Neural crest cell (in vitro differentiated cells): ENCODE data around the gene GPRIN3. TPM values are rescaled to one million over a fixed set of nuclear protein-coding genes. Genes with fewer than 3 reads are reported as not detected.

Source experiments
- DNase-seq: peaks from one replicate; pipeline ENCODE4 v3.0.0; 2021; ENCODE audit warnings: low read depth, mixed read lengths, low spot score
- H3K27ac Mint-ChIP-seq: one replicate; pipeline ENCODE4 v1.8.0; 2021; ENCODE audit warnings: mild to moderate bottlenecking, mixed read lengths; ENCODE audit not compliant: unreplicated experiment
- H3K27me3 Mint-ChIP-seq: 2 replicates; pipeline ENCODE4 v1.8.0; 2021; ENCODE audit warnings: low read depth, mild to moderate bottlenecking, mixed read lengths
- H3K36me3 Mint-ChIP-seq: 2 replicates; pipeline ENCODE4 v1.8.0; 2021; ENCODE audit warnings: low read depth, mild to moderate bottlenecking, mixed read lengths
- H3K4me1 Mint-ChIP-seq: 2 replicates; pipeline ENCODE4 v1.8.0; 2021; ENCODE audit warnings: mixed read lengths
- H3K4me3 Mint-ChIP-seq: one replicate; pipeline ENCODE4 v1.8.0; 2021; ENCODE audit warnings: mild to moderate bottlenecking, mixed read lengths
- H3K9me3 Mint-ChIP-seq: 2 replicates; pipeline ENCODE4 v1.8.0; 2021; ENCODE audit warnings: mixed read lengths
- total RNA-seq: library from RNA; stranded (reverse); gene quantifications from 2 replicates; pipeline ENCODE4 v1.2.1, GENCODE V29; 2021
- TF ChIP-seq, protein P1 (sequence below): fragments of 200-600 bp; sonication (generic); conservative IDR thresholded peaks from 2 replicates; pipeline ENCODE4 v1.5.0; 2021; ENCODE audit warnings: antibody characterized with exemption, mild to moderate bottlenecking

Gene GPRIN3
- total RNA-seq, 1 donor from 2014 or later: 0.70 TPM

DNA sequence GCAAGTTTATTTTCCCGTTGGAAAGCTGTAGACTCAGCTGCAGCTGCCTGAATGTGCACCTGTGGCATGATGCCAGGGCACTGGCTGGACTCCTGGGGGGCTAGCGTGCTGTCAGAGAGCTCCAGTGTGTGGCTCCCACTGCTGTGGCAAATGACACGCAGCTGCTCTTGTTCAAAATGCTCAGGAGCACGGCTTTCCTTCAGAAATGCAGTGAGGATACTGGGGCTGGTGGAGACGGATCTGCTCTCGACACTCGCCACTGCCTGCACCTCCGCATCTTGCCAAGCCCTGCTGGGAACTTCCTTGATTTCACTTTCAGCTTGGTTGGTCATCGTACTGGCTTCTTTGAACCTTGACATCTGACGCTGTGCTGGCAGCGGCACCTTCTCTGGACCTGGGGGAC lies 58.7 kb downstream of the GPRIN3 start:
- TF ChIP-seq, protein P1, sequence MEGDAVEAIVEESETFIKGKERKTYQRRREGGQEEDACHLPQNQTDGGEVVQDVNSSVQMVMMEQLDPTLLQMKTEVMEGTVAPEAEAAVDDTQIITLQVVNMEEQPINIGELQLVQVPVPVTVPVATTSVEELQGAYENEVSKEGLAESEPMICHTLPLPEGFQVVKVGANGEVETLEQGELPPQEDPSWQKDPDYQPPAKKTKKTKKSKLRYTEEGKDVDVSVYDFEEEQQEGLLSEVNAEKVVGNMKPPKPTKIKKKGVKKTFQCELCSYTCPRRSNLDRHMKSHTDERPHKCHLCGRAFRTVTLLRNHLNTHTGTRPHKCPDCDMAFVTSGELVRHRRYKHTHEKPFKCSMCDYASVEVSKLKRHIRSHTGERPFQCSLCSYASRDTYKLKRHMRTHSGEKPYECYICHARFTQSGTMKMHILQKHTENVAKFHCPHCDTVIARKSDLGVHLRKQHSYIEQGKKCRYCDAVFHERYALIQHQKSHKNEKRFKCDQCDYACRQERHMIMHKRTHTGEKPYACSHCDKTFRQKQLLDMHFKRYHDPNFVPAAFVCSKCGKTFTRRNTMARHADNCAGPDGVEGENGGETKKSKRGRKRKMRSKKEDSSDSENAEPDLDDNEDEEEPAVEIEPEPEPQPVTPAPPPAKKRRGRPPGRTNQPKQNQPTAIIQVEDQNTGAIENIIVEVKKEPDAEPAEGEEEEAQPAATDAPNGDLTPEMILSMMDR: no peak
- no peaks in the 10 kb centered on the region for H3K27me3 Mint-ChIP-seq
- H3K36me3 Mint-ChIP-seq: no peaks in the 10 kb centered on the region
- peaks cover 21% of the 10 kb centered on the region for H3K4me1 Mint-ChIP-seq
- H3K4me3 Mint-ChIP-seq: no peak overlapping the region
- H3K9me3 Mint-ChIP-seq: no peaks in the 10 kb centered on the region
- DNase-seq: no peak
- no peak overlapping the region for H3K27ac Mint-ChIP-seq

DNA sequence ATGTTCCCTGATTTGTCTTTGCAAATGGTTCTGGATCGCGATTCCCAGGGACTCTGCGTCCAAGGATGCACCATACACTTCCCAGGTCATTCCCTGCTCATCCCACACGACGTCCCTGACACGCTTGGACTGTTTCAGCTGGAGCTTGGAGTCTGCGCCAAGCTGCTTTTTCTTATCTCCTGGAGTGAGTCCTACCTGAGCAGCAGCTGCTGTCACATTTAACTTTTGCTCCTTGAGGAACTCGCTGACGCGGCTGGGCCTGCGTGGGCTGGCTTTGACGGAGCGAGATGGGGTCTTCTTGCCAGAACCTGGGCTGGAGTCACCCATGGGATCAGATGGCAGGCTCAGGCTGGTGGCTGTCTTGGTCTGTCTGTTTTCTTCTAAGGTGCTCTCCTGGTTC lies 59.6 kb downstream of the GPRIN3 start:
- TF ChIP-seq, protein P1: no peak
- Mint-ChIP-seq H3K27ac (no peak overlapping the region), H3K4me1 (peaks cover 12% of the 10 kb centered on the region), H3K4me3 (no peak overlapping the region), H3K9me3 (no peaks in the 10 kb centered on the region), H3K36me3 (no peaks in the 10 kb centered on the region), H3K27me3 (no peaks in the 10 kb centered on the region)
- DNase-seq: no peak

DNA sequence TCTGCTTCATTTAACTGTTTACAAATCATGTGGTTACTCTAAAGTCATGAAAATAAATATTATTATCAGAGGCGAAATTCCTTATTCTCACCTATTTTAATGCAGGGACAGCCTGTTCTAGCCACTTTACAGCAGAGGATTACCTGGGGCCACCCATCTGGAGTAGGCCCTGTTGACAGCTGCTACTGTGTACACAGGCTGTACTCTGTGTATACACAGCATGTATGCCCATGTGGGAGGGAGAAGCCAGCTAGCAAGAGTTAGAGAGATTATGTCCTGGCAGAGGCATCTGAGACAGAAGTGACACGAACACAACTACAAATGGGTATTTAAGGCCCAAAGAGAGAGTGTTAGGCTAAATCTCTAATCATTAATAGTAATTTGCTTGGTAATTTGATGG lies 62.1 kb downstream of the GPRIN3 start:
- TF ChIP-seq, protein P1: no peak
- Mint-ChIP-seq H3K9me3 (no peaks in the 10 kb centered on the region), H3K4me3 (no peak overlapping the region), H3K36me3 (no peaks in the 10 kb centered on the region), H3K27ac (no peak overlapping the region), H3K4me1 (no peaks in the 10 kb centered on the region), H3K27me3 (no peaks in the 10 kb centered on the region)
- no peak for DNase-seq

DNA sequence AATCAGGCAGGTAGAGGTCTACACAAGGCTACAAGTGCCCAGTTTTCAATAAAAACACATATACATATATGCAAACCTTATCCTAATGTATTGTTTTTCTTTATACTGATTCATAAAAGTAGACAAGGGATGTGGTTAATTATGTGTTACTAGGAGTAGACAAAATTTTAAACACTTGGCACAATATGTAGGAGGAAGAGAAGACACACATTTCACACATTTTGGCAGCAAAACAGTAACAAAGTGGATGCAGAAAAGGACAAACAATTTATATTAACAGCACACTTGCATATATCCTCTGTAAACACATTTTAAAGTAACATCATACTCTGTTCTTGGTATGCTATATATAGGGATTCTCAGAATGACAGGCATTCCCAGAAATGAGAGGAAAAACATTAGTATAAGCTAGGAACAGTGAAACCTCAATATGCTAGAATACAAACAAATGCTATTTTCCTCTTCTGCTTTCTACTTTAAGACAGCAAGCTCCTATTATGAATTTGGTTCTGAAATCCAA lies 63.8 kb downstream of the GPRIN3 start:
- no peak overlapping the region for H3K4me3 Mint-ChIP-seq

DNA sequence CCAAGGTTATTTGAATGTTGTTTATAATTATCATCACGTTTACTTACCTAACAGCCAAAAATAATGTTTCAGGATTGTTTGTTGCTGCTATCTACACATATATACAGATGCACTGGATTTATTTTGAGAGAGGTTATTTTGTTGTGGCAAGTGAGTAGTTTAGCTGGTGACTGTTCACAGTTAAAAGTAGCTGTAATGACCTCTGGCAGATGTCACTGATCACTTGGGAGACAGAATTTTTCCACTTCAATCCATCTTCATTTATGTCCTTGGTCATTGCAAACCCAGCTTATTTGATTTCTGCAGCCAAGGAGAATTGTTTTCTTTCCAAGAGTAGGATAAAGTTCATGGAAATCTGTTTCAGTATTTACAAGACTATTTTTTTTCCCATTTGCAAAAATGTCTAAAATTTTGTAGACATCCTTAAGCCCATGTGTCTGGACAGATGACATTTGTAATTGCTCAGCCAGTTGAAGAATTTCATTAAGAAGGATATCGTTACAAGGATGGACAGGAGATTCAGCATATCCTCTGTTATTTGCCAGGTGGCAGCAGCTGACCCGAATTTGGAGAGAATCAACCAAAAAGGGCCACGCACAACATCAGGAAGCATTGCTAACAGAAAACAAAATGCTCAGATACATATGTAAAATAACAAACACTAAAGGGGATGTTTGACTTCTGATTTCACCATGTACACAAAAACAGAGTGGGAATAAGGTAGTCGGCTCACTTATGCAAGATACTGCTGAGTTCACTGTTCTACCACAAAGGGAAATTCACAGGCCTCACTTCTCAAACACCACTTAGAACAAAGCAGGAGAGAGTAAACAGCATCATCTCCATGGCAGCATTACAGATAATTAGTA lies 64.5 kb downstream of the GPRIN3 start:
- H3K4me3 Mint-ChIP-seq: no peak overlapping the region
- TF ChIP-seq, protein P1: no peak
- DNase-seq: no peak
- H3K27me3 Mint-ChIP-seq: no peaks in the 10 kb centered on the region
- no peaks in the 10 kb centered on the region for H3K36me3 Mint-ChIP-seq
- no peak overlapping the region for H3K27ac Mint-ChIP-seq
- H3K9me3 Mint-ChIP-seq: no peaks in the 10 kb centered on the region
- no peaks in the 10 kb centered on the region for H3K4me1 Mint-ChIP-seq

More for the DNA sequence above, 63.8 kb downstream of the GPRIN3 start:
- DNase-seq: no peak
- TF ChIP-seq, protein P1: no peak
- Mint-ChIP-seq H3K9me3 (no peaks in the 10 kb centered on the region), H3K27me3 (no peaks in the 10 kb centered on the region), H3K4me1 (no peaks in the 10 kb centered on the region), H3K27ac (no peak overlapping the region), H3K36me3 (no peaks in the 10 kb centered on the region)
